Measurements from ENCODE around the gene MC1R. TPM values are rescaled to one million over a fixed set of nuclear protein-coding genes. Genes with fewer than 3 reads are reported as not detected.

The MC1R gene
- total RNA-seq, 2 experiments from 2014 or later, result 6.7 to 6.9 TPM

DNA sequence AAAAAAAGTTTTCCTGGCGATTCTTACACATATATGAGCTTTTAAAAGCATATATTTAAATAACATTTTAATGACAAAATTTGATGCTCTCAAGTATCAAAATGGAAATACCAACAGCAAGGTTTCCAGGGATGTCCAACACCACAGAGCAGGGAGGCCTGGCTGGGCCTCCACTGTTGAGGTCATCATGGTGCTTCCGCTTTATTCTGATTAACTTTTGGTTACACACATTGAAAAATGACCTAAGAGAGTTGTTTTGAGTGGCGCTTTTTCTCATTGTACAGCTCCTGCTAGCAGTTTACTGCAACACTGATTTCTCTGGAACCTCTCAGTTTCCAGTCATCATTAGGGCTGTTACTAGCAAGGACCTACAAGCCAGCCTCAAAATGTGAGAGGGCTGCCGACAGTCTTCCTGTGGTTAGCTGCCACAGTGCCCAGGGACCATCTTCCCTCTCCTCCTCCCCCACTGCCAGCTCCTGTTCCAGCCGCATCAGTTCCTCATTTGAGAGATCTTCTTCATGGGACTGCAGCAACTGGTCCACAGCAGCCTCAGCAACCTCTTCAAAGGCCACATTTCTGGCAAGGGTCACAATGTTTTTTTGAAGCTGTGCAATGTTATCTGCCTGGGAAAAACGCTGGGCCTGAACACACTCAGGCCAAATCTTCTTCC lies 51.2 kb downstream of the MC1R start:
- peak overlapping the region; percentile 20 for H3K4me3 Mint-ChIP-seq
- ATAC-seq (ENCODE audit: poor library complexity), result no peak
- peaks cover 2% of the 10 kb centered on the region for H3K36me3 ChIP-seq (ENCODE audit: insufficient read depth, low read length)

More for the DNA sequence above, 51.2 kb downstream of the MC1R start:
- Mint-ChIP-seq H3K36me3 (ENCODE audit: low read depth) (peaks cover 10% of the 10 kb centered on the region), H3K27ac (no peak overlapping the region), H3K9me3 (no peaks in the 10 kb centered on the region), H3K27me3 (no peaks in the 10 kb centered on the region), H3K4me1 (ENCODE audit: low read depth) (peaks cover 30% of the 10 kb centered on the region)
- Histone ChIP-seq H3K4me3 (ENCODE audit: low read length) (no peak overlapping the region), H3K9me3 (ENCODE audit: control insufficient read depth in 1 of 2, insufficient read depth in 1 of 2, low read length in 2 of 2) (no peaks in the 10 kb centered on the region), H3K27me3 (ENCODE audit: control insufficient read depth in 1 of 2, insufficient read depth in 2 of 2, low read length in 2 of 2) (no peaks in the 10 kb centered on the region), H3K27ac (ENCODE audit: low read depth in 1 of 2, low read length in 2 of 2) (no peak overlapping the region), H3K4me1 (ENCODE audit: insufficient read depth, low read length) (peaks cover 38% of the 10 kb centered on the region)
- DNase-seq, result no peak
- intact Hi-C loops (cut with DNase I, micrococcal nuclease), result loop anchor here in 1 of 2 experiments (5.0 to 10.0 kb wide), 2 partner anchors 153 to 1265 kb away; partner anchors contain the start of genes CTU2, FANCA and RNF166
- POLR2A ChIA-PET, result no interaction called here
- CTCF ChIA-PET, result no interaction called here
- TF ChIP-seq, protein P1, sequence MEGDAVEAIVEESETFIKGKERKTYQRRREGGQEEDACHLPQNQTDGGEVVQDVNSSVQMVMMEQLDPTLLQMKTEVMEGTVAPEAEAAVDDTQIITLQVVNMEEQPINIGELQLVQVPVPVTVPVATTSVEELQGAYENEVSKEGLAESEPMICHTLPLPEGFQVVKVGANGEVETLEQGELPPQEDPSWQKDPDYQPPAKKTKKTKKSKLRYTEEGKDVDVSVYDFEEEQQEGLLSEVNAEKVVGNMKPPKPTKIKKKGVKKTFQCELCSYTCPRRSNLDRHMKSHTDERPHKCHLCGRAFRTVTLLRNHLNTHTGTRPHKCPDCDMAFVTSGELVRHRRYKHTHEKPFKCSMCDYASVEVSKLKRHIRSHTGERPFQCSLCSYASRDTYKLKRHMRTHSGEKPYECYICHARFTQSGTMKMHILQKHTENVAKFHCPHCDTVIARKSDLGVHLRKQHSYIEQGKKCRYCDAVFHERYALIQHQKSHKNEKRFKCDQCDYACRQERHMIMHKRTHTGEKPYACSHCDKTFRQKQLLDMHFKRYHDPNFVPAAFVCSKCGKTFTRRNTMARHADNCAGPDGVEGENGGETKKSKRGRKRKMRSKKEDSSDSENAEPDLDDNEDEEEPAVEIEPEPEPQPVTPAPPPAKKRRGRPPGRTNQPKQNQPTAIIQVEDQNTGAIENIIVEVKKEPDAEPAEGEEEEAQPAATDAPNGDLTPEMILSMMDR (IDR thresholded peaks at IDR 0.05), result no peak

Other genes starting within 250 kb of the MC1R start
- gene CDK10, start 232.2 kb upstream of the MC1R start, total RNA-seq, result 10 to 100 TPM; 58.9 to 62.8 TPM
- gene SPATA2L, start 217.2 kb upstream of the MC1R start, total RNA-seq, result 10 to 100 TPM; 26.1 to 28.3 TPM
- 10 to 100 TPM; 18.5 to 21.8 TPM for gene VPS9D1, start 198.0 kb upstream of the MC1R start, total RNA-seq
- gene ZNF276, start 197.3 kb upstream of the MC1R start, total RNA-seq, result 100 to 1,000 TPM; 127 to 137 TPM
- 1 to 10 TPM; 4.1 to 5.0 TPM for gene FANCA, start 102.2 kb upstream of the MC1R start, total RNA-seq
- gene SPIRE2, start 90.4 kb upstream of the MC1R start, total RNA-seq, result 1 to 10 TPM; 1.1 TPM
- 100 to 1,000 TPM; 306 to 307 TPM for gene TCF25, start 45.3 kb upstream of the MC1R start, total RNA-seq
- gene TUBB3, start 4.5 kb downstream of the MC1R start, total RNA-seq, result under 1 TPM; 0.78 to 0.88 TPM
- gene DEF8, start 29.9 kb downstream of the MC1R start, total RNA-seq, result 10 to 100 TPM; 30.7 to 36.3 TPM
- gene DBNDD1, start 100.6 kb downstream of the MC1R start, total RNA-seq, result 1 to 10 TPM; 2.6 to 2.8 TPM
- not detected for gene PRDM7, start 158.5 kb downstream of the MC1R start, total RNA-seq